ENCODE measurements around the gene UVRAG. TPM values are rescaled to one million over a fixed set of nuclear protein-coding genes. Genes with fewer than 3 reads are reported as not detected.

The UVRAG gene
- total RNA-seq, 2 donors from 2014 or later: 12.8 to 13.7 TPM

DNA sequence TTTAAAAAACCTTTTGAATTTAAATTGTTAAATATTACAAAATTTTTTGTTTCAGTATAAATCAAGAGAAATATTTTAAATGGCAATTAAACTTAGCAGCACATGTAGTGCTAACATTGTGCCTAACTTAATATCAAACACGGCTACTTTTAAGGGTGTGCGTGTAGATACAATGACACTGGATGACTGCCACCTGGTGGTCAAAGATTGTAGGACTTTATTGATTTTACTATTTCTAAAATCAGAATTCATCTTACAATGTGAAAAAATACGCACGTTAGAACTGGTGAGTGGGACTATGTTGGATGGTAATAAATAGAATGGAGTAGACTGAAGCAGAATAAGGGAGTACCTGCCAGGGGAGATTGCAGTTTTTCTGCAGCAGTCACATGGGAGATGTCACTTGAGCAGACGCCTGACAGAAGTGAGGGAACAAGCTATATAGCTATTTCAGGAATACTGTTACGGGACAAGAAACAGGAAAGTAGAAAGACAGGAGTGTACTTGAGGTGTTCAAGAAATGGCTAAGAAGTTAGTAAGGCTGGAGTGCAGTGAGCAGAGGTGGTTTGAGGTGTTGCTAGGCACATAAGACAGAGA lies 52.9 kb downstream of the UVRAG start:
- TF ChIP-seq, protein P1, sequence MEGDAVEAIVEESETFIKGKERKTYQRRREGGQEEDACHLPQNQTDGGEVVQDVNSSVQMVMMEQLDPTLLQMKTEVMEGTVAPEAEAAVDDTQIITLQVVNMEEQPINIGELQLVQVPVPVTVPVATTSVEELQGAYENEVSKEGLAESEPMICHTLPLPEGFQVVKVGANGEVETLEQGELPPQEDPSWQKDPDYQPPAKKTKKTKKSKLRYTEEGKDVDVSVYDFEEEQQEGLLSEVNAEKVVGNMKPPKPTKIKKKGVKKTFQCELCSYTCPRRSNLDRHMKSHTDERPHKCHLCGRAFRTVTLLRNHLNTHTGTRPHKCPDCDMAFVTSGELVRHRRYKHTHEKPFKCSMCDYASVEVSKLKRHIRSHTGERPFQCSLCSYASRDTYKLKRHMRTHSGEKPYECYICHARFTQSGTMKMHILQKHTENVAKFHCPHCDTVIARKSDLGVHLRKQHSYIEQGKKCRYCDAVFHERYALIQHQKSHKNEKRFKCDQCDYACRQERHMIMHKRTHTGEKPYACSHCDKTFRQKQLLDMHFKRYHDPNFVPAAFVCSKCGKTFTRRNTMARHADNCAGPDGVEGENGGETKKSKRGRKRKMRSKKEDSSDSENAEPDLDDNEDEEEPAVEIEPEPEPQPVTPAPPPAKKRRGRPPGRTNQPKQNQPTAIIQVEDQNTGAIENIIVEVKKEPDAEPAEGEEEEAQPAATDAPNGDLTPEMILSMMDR (IDR thresholded peaks at IDR 0.05): peak; percentile 86
- peak; percentile 47 for DNase-seq
- H3K4me3 ChIP-seq: no peak overlapping the region

DNA sequence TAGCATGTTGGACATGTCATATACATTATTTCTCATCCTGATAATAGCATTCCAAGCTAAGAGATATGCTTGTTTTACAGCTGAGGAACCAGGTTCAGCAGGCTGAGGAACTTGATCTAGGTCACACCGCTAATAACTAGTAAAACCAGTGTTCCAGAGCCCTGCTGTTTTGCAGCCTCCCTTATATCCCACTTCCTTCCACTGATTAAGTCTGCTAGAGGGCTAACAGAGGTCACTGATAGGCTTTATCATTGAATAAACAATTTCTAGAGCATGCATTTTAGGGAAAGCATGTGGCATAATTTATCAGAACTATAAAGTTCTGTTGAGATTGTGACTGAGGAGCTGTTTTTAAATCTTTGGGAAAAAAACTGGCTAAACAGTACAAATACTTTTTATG lies 54.0 kb downstream of the UVRAG start:
- no peaks in the 10 kb centered on the region for H3K4me1 ChIP-seq
- TF ChIP-seq, protein P1 (IDR thresholded peaks at IDR 0.05): no peak
- H3K27me3 ChIP-seq: no peaks in the 10 kb centered on the region
- intact Hi-C loops (cut with DNase I): loop anchor here (2.0 to 5.0 kb wide), 2 partner anchors 66 to 322 kb away; no protein-coding TSS in a partner anchor
- no peak for DNase-seq
- no peak overlapping the region for H3K27ac ChIP-seq
- no peaks in the 10 kb centered on the region for H3K36me3 ChIP-seq
- H3K4me3 ChIP-seq: no peak overlapping the region
- H3K9me3 ChIP-seq: no peaks in the 10 kb centered on the region
- no peak overlapping the region for H3K9ac ChIP-seq (ENCODE audit: low read depth in 2 of 2, low read length in 2 of 2)

More for the DNA sequence above, 52.9 kb downstream of the UVRAG start:
- Histone ChIP-seq H3K9ac (ENCODE audit: low read depth in 2 of 2, low read length in 2 of 2) (no peak overlapping the region), H3K36me3 (no peaks in the 10 kb centered on the region), H3K9me3 (no peaks in the 10 kb centered on the region), H3K27me3 (no peaks in the 10 kb centered on the region), H3K4me1 (no peaks in the 10 kb centered on the region), H3K27ac (no peak overlapping the region)
- intact Hi-C loops (cut with DNase I): loop anchor here (2.0 to 5.0 kb wide), 2 partner anchors 65 to 321 kb away; no protein-coding TSS in a partner anchor

DNA sequence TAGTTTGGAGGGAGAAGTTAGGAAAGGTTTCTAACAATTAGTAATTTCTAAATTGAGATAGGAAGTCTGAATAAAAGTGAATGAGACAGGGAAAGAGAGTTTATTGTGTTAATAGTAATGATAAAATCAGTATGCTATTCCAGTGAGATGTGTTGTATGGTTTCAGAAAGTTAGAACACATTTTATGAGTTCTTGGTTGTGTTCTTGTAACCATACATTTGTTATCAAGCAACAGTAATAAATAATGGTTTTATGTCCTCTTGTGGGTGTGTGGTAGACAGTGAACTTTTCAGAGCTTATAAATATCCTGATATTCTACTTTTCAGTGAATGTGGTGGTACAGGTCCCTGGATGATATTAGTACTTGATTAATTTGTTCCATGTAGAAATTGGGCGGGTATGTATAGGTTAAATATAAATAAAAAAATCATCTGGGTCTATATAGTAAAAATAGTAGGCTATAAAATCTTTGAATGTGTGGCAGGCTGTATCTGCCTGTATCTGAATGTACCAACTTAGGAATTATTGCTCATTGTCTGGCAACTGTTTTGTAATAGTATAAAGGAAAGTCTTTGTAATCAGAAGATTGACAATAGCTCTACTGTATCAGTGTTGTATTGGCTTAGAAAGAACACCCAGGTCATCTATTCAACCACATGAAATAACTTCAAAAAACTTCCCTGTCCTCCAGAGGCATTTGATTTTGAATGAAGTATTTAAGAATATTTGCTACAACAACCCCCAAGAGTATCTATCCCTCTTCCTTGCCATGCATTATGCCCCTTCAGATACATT lies 54.8 kb downstream of the UVRAG start:
- TF ChIP-seq, protein P1 (IDR thresholded peaks at IDR 0.05): no peak
- Histone ChIP-seq H3K9ac (ENCODE audit: low read depth in 2 of 2, low read length in 2 of 2) (no peak overlapping the region), H3K4me3 (no peak overlapping the region), H3K27ac (no peak overlapping the region), H3K9me3 (no peaks in the 10 kb centered on the region), H3K4me1 (no peaks in the 10 kb centered on the region), H3K36me3 (no peaks in the 10 kb centered on the region), H3K27me3 (no peaks in the 10 kb centered on the region)
- intact Hi-C loops (cut with DNase I): loop anchor here (2.0 to 5.0 kb wide), 2 partner anchors 67 to 323 kb away; no protein-coding TSS in a partner anchor
- DNase-seq: no peak

DNA sequence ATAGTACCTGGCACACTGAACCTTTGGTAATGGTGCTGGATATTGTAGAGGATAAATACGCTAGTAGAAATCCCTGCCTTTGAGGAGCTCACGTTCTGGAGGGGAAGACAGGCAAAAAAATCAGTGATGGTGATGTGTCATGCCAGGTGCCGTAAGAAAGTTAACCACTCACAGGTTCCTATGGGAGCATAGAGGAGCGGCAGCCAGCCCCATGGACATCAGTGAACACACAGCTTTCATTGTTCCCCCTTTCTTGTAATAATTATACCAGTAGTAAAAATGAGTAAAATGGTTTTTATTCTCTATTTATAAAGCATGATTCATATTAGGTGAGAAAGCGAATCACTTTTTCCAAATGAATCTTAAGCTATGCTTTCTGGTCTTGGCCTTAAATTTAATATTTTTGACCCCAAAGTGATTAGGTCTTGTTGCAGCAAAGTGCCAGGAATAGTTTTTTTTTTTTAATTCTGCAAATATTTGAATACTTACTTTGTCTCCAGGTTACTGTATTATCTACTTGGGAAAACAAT lies 57.9 kb downstream of the UVRAG start:
- Histone ChIP-seq H3K36me3 (no peaks in the 10 kb centered on the region), H3K27me3 (no peaks in the 10 kb centered on the region), H3K4me1 (no peaks in the 10 kb centered on the region), H3K4me3 (no peak overlapping the region), H3K9me3 (no peaks in the 10 kb centered on the region), H3K27ac (no peak overlapping the region), H3K9ac (ENCODE audit: low read depth in 2 of 2, low read length in 2 of 2) (no peak overlapping the region)
- no peak for DNase-seq
- TF ChIP-seq, protein P1 (IDR thresholded peaks at IDR 0.05): no peak
- intact Hi-C loops (cut with DNase I): no loop called here

DNA sequence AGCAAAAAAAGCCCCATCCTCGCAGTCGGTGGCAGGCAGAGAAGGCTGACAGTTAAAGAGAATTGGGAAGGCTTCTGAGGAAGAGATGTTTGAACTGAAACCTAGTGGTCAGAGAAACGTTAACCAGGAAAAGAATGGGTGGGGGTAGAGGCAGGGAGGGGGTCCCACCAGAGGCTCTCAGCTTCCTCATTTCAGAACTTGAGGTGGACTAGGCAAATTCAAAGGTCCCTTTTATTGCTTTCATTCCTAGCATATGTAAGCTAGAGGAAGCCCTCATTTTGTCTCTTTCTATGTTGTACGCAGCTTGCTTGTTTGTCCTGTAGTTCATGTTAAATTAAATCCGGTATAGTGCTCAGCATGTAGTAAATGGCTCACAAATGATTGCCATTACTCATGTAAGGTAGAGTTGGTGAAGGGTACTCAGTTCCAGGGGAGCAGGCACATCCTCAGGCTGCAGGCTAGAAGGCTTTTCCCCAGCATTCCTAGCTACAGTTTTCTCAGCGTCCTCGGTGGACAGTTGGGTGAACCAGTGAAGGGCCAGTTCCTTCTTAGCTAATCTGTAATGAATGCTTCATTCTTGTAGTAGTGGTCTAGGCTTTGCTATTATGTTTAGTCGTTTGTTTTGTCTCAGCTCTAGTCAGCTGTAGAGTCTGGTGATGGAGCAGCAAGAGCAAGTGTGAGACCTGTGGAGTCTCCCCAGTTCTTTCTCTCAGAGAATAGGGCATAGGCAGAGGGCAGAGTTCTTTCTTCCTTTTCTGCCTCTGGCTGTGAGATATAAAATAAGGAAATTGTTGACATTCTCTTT lies 58.6 kb downstream of the UVRAG start:
- no peak overlapping the region for H3K27ac ChIP-seq
- TF ChIP-seq, protein P1 (IDR thresholded peaks at IDR 0.05): no peak
- no peaks in the 10 kb centered on the region for H3K27me3 ChIP-seq
- no peaks in the 10 kb centered on the region for H3K4me1 ChIP-seq
- intact Hi-C loops (cut with DNase I): no loop called here
- H3K9ac ChIP-seq (ENCODE audit: low read depth in 2 of 2, low read length in 2 of 2): no peak overlapping the region
- no peaks in the 10 kb centered on the region for H3K9me3 ChIP-seq
- H3K36me3 ChIP-seq: no peaks in the 10 kb centered on the region
- no peak overlapping the region for H3K4me3 ChIP-seq
- no peak for DNase-seq
